HG03439 (cell line): ENCODE measurements around the gene STOML1.

Experiments used
- ATAC-seq: cut with Tn5 transposase; IDR thresholded peaks from one replicate; pipeline ENCODE4 v1.9.1; 2021; ENCODE audit warnings: mild to moderate bottlenecking, moderate library complexity; ENCODE audit not compliant: unreplicated experiment

STOML1 gene

DNA sequence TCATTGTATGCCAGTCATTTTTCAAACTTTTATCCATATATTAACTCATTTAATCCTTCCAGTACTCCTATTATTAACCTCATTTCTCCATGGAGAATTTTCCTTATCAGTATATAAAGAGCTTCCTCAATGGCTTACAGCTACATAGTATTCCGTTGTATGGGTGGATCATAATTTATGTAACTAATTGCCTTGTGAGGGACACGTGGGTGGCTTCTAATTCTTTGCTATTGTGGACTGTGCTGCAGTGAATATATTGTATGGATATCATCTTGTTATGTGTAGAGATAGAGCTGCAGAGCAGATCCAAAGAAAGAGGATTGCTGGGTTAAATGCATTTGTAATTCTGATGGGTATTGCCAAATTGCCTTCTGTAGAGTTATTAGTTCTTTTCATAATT is 27.6 kb upstream of the STOML1 start:
- no peak for ATAC-seq

DNA sequence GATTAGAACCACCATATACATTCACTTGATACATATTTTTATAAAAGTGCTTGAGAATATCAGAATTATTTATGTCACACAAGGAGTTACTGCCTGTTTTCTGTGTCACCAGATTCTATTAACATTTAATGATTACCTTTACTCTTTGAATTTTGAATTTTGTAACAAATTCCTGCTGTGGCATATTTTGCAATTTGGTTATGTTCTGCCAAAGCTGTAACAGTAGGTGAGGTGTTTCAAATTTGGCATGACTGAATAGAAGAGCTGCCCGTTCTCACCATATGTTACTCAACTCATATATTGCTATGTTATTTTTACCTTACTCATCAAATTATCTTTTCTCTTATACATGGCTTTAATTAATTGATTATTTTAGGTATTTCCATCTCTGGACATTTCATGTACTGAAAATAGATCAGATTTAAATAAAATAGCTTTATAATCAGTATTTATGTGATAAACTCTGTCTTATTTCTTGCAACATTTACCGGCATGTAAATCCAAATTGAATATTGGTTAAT is 21.3 kb upstream of the STOML1 start:
- no peak for ATAC-seq

DNA sequence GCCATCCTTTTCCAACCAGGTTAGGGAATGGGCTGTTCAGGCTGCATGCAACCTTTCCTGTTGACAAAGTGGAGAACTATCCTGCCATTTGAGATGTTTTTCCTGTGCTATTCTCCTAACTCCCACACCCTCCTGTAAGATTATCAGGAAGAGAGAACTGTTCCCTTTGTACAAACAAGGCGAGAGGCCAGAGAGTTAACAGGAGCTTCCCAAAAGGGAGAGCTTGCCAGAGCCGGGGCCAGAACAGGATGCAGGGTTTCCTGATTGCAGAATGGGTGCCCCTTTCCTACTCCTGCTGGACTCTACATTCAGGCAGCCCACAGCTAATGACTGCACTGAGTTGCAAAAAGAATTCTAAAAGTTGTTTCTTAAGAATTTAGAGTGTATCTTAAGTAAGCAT is 19.5 kb upstream of the STOML1 start:
- no peak for ATAC-seq

DNA sequence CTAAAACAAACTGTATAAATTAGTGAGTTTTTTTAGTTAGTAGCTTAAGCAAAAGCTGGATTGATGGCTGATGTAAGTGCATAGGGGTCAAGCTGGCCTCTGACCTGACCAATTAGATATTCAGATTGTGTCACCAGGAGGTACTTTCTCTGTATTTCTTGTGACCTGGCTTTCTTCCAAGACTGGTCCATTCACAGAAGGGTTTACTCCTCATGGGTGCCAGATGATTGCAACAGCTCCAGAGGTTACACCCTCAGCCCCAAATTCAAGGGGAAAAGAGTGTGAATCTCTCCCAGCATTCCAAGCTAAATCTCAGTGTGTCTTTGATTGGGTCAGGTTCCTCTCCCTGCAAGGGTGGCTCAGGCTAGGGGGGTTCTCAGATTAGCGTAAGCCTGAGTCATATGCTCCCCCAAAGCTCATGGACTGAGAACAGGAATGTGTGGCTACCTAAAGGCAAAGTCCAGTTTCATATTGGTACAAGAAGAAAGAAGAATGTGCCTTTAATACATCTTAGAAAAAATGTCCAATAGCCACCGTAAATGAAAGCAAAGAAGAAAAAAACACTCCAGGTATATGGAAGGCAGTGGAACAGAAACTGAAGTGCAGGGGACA is 18.9 kb upstream of the STOML1 start:
- ATAC-seq = no peak

DNA sequence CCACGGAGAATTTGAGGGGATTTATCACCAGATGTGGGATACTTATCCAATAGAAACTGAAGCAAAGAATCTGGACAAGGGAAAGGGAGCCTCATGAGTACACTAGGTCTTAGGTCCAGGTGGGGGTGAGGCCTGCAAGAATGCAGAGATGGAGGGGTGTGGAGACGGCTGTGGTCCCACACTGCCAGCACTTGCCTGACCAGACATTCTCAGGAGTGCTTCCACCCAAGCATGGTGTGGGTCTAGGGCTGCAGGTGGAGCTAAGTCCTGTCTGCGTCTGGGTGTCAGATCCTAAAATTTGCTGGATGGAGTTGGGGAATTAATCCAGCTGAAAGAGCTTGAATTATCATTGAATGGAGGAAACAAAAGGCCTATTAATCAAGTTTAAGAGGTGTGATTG is 16.8 kb upstream of the STOML1 start:
- no peak for ATAC-seq

DNA sequence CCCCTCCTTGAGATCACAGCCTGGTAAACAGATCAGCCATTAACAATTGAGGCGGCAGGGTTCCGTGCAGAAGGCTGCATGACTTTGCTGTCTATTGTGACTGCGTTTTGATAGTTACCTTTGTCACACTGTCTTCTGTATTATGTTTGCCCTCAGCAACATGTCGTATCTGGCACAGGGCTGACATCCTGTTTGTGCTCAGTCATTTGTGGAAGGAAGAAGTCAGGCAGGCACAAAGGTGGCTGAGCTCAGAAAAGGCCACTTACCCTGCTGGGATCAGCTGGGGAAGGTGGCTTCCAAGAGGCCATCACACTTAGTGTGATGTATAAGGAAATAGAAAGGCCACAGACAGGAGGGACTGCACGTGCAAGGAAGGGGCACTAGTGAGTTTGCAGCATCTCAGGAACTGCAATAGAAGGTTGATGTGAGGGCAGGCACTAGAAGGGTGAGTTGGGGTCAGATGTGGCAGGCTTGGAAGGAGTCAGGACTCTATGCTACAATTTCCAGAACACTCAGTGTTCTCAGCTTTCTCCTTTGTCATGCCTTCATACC is 15.8 kb upstream of the STOML1 start:
- no peak for ATAC-seq

DNA sequence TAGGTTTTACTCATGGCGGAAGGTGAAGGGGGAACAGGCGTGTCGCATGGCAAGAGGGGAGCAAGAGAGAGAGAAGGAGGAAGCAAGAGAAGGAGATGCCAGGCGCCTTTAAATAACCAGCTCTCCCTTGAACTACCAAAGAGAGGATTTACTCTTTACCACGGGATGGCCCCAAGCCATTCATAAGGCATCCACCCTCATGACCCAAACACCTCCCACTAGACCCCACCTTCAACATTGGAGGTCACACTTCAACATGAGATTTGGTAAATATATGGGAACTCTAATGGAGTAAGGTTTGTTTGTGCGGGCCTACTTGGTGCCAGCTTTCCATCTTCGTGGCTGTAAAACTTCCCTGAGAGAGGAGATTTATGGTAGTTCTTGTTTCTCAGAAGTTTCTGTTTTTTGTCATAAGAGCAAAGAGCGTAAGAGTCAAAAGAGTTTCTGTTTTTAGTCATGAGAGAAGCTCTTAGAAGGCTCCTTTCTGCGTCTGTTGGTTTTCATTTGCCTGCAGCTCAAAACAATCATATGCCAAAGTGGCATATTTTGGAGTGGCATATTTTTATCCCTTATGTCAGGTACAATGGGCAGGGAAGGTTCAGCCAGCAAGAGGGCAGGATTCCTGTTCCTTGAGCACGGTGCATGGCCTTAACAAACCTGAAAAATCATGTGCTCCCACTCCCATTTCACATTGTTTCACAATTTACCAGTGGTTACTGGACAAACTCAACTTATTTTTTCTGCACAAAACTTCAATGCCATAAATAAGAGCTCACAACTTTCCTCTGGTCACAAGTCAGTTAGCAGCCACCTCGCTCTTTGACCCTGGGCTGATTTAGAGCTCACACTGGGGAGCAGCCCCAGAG is 14.9 kb upstream of the STOML1 start:
- ATAC-seq = no peak

DNA sequence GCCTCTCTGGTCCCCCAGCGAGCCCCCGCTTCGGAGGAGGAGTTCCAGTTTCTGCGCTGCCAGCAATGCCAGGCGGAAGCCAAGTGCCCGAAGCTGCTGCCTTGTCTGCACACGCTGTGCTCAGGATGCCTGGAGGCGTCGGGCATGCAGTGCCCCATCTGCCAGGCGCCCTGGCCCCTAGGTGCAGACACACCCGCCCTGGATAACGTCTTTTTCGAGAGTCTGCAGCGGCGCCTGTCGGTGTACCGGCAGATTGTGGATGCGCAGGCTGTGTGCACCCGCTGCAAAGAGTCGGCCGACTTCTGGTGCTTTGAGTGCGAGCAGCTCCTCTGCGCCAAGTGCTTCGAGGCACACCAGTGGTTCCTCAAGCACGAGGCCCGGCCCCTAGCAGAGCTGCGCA is 5.9 kb upstream of the STOML1 start:
- no peak for ATAC-seq

DNA sequence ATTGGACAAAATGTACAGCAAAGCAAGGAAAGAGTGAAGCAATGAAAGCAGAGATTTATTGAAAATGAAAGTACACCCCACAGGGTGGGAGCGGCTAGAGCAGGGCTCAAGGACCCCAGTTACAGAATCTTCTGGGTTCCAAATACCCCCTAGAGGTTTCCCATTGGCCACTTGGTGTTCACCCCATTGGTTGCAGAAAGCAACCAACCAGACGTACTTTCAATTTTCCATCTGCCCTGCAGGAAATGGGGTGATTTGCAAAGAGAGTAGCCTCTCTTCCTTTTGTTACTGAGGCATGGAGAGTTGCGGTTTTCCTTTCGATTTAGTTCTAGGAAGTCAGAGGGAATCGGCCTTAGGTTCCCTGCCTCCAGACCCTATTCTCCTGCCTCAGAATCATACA is 4.8 kb upstream of the STOML1 start:
- no peak for ATAC-seq

DNA sequence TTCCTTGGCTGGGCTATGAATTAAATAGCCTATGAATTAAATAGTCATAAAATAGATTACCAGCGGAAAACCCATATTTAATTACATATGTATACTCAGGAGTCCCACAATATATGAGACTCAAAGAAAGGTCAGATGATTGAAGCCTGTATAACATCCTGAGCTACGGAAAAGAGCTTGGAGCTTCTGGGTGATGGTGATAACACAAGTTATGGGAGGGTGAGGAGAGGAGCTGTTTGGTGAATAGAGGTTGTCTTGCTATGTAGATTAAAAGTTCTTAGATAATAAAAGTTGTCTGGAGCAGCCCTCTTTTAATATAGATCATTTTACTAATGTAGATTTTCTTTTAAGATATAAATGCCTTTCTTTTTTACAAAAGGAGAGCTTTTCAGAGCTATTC is 4.2 kb upstream of the STOML1 start:
- ATAC-seq = no peak

DNA sequence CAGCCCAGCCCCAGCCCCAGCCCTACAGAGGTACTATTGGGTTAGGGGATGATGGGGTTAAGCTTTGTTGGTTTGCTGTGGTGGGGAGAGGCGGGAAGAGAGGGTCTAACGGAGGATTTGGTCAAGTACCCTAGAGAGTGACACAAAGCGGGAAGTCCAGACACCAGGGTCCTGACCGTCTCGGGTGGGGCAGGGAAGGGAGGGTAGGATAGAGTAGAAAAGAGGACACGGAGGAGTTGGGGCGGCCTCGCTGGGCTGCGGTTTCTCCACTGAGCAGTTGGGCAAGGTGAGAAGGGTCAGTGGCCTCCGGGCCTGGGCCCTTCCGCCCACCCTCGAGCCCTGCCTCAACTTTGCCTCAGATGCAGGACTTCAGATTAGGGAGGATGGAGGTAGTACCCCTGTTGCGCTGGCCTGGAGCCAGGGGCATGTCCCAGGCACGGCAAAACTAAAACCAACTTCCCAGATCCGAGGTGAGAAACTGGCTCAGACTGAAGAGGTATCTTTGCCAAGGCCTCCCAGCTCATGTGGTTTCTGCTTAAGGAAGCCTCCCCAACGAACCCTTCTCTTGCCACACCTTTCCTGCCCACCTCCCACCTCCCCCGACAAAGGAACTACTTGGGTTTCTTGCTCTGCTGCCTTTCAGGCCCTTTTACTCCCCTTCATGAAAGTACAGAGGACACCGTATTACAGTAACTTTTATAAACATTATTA is 3.0 kb upstream of the STOML1 start:
- no peak for ATAC-seq

DNA sequence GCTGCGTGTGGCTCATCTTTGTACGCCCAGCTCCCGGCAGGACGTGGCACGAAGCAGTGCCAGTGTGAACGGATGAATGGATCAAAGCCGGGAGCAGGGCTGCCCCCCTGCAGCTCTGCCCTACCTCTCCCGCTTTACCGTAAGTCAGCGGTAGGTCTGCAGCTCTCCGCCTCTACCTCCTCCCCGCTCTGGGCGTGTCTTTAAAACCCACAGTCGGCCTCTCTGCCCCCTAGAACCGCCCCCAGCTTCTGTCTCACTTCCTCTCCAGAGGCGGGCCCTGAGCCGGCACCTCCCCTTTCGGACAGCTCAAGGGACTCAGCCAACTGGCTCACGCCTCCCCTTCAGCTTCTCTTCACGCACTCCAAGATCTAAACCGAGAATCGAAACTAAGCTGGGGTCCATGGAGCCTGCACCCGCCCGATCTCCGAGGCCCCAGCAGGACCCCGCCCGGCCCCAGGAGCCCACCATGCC is 2.4 kb upstream of the STOML1 start, which contains the start of gene PML:
PML (plus strand) TSS at position 304 of the 471 bp plus-strand sequence; CDS start at position 401, 97 bp downstream.
- ATAC-seq = peak; percentile 65

DNA sequence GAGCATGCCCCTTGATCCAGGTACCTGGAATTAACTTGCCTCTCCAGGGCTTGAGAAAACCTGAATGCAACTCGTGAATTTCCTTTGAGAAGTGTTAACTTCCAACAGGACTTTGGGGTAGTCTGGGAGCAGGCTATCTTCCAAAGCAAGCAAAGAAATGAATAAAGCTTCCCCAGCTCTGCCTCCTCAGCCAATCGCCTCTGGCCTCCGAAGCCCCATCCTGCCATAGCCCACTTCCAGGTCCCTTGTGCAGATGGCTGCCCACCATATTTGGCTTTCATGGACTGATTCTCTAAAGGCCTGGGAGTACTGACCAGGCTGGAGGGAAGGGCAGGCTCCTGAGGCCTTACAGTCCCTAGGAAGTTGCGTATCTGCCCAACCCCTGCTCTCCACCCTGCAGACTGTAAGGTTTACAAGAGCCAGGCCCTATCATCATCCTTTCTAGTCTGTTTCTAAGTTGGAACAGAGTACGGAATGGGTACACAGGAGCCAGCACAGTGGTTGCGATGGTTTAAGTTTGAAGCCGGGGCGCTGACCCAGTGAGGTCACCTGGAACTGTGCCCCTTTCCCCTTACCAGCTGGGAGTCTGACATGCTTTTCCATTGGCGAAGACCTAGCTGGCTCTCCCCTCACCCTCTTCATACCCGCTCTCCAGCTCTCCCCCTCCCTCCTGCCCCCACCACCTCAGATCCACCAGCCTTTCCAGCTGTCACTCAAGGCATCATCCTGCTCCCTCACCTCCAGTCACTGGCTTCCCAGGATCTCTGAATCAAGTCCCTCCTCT is 1.3 kb upstream of the STOML1 start:
- no peak for ATAC-seq

DNA sequence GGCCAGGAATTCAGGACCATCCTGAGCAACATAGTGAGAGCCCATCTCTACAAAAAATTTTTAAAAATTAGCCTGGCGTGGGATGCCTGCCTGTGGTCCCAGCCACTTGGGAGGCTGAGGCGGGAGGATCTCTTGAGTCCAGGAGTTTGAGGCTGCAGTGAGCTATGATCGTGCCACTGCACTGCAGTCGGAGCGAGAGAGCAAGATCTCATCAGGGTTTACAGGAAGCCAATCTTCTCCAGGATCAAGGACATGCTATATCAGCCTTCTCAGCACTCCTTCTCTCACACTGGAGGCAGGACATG is 451 bp upstream of the STOML1 start:
- ATAC-seq = no peak

DNA sequence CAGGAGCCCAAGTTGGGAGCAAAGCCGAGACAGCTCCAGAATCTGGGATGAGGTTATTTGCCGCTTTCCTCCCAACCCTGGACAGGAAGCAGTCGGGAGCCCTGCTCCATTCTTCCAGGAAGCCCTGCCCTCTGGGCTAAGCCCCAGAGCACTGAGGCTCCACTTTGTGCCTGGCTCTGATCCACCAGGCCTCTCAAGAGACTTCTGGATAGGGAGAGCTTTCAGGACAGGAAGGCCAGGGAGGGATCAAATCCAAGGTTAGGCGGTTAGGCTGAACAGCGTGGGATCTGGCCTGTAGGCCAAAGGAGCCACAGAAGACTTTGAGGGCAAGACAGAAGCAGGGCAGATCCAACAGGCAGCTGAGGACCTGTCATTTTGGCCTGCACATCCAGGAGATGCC is 835 bp downstream of the STOML1 start:
- no peak for ATAC-seq

DNA sequence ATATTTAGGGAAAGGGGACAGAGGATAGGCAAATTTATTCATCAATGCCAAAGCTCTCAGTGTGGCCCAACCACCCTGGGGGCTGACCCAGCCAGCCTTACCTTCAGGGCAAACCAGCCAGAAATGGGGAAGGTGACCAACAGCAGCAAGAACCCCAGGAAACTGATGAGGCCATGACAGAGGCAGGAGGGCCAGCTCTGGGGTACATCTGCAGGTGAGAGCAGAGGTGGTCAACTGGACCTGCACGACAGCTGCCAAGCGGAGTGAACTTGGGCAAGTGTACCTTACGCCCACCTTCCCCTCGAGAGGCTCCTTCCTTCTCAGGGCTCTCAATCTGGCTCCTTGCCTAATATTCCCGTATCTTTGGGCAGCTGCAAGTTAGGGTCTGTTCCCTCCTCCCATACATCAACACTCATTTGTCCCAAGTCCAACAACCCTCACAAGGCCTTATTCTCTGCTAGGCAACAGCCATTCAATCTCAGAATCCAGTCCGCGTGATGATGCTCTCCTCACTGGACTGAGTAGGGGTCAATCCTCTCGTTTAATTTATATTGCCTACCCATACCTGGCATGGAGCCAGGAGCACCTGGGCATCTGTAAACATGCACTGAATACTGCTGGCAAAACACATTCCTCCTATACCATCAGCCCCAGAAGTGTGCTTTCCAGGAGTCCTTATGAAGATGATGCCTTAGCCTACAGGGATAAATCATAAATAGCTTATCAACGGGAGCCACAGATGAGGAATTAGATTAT is 1.7 kb downstream of the STOML1 start:
- no peak for ATAC-seq

DNA sequence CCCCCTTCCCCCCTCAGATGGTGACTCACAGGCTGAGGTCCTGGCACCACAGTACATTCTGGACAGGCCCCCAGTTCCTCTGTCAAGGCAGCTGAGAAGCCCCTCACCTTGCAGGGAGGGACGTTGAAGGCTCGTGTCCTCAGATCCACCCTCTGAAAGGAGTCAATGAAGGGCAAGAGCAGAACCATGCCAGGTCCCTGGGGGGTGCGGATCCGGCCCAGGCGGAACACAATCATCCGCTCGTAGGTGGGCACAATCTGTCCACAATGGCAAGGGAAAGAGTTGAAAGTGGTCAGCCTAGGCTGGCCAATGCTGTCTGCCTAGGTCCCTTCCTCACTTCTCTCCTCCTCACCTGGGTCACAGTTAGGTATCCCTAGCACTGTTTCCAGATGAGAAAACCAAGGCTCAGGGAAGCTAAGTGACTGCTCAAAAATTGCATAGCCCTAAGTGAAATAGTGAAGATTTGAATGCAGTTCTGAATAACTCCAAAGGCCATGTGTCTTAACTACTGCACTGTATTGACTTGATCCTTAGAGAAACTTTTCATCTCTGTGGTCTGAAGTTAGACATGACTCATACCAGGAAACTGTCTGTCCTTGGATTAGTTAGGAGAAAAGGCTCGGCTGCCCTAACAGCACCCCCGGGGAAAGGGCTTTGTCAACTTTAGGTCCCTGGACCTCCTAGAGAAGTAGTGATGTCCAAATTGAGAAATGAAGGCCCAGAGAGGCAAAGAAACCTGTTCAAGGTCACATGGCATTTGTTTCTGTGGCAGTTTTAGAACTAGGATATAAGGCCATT is 2.9 kb downstream of the STOML1 start:
- no peak for ATAC-seq

DNA sequence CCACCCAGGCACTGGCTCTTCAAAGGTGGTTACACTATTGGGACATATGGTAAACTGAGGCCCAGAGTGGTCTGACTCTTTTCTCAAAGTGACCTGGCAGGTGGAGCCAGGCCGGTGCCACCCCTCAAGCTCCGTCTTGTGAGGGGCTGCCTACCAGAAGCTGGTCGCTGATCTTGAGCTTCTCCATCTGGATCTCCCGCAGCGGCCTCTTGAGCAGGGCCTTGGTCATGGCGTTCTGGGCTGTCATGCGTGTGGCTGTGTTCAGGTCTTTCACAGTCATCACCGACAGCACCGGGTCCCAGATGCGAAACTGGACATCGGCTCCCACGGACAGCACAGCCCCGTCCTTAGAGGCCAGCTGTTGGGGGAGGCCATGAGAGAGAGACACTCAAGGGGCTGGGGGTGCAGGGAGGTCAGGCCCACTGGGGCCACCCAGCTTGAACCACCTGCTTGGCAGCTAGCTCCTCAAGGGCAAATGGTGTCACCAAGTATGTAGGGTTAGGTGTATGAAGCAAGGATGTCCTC is 3.6 kb downstream of the STOML1 start:
- no peak for ATAC-seq
